WTC11 (cell line): ENCODE measurements around the gene ZFAND3.

Source experiments
- NFE2L1 ChIP-seq: sonication (generic); formaldehyde crosslinking; IDR thresholded peaks from 2 replicates; pipeline ENCODE4 v1.8.1; 2023; ENCODE audit warnings: missing genetic modification reagents
- NR3C1 ChIP-seq: sonication (generic); formaldehyde crosslinking; conservative IDR thresholded peaks from 2 replicates; pipeline ENCODE4 v1.8.1; 2023; ENCODE audit warnings: low read depth, mild to moderate bottlenecking, missing genetic modification reagents
- ZNF263 ChIP-seq: sonication (generic); formaldehyde crosslinking; IDR thresholded peaks from 2 replicates; pipeline ENCODE4 v1.8.1; 2022; ENCODE audit warnings: low read depth, mild to moderate bottlenecking, moderate library complexity, missing genetic modification reagents
- TF ChIP-seq, protein P1 (sequence below): fragments of 200-600 bp; IDR thresholded peaks from 2 replicates; pipeline ENCODE4 v1.8.0; 2022; ENCODE audit warnings: antibody characterized with exemption

DNA sequence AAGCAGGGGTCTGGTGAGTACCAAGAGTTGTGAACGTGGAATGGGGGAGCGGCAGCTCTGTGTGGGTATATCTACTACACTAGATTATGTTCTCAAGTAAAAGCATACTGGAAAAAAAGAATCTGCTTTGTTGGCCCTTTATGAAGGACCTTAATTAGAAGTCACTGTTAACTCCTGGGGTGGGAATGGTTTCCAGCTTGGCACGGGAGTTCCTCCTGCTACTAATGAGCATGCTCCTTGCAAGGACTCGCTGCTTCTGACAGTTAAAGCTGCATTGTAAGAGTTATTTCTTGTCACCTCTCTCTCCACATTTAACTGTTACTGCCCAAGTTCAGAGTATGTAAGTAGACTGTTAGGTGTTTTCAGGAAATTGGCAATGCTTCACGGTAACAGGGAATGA is 292.7 kb downstream of the ZFAND3 start:
- TF ChIP-seq ZNF263 (no peak), NFE2L1 (CRISPR knock-in tag) (no peak), NR3C1 (CRISPR knock-in tag) (no peak)
- TF ChIP-seq, protein P1, sequence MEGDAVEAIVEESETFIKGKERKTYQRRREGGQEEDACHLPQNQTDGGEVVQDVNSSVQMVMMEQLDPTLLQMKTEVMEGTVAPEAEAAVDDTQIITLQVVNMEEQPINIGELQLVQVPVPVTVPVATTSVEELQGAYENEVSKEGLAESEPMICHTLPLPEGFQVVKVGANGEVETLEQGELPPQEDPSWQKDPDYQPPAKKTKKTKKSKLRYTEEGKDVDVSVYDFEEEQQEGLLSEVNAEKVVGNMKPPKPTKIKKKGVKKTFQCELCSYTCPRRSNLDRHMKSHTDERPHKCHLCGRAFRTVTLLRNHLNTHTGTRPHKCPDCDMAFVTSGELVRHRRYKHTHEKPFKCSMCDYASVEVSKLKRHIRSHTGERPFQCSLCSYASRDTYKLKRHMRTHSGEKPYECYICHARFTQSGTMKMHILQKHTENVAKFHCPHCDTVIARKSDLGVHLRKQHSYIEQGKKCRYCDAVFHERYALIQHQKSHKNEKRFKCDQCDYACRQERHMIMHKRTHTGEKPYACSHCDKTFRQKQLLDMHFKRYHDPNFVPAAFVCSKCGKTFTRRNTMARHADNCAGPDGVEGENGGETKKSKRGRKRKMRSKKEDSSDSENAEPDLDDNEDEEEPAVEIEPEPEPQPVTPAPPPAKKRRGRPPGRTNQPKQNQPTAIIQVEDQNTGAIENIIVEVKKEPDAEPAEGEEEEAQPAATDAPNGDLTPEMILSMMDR = no peak
